Astrocyte (in vitro differentiated cells and primary cell): ENCODE data around the gene SDK1. TPM values are rescaled to one million over a fixed set of nuclear protein-coding genes. Genes with fewer than 3 reads are reported as not detected.

Experiments
- DNase-seq: peaks from one replicate; pipeline ENCODE4 v3.0.0-alpha.2; 2010; ENCODE audit warnings: low read depth
- FAIRE-seq: peaks from 2 replicates; lab custom pipeline; 2011; peaks lifted over from hg19 to GRCh38; lab: Jason Lieb, UNC
- H2AFZ ChIP-seq: 2 replicates; pipeline ENCODE4 v1.6.0; 2012; ENCODE audit warnings: low read depth, low read length, inconsistent platforms
- H3K27ac ChIP-seq: 2 replicates; pipeline ENCODE4 v1.5.1; 2011; ENCODE audit warnings: low read depth, low read length, inconsistent platforms
- H3K27me3 ChIP-seq: 2 replicates; pipeline ENCODE4 v1.6.0; 2011; ENCODE audit warnings: low read length, inconsistent platforms; ENCODE audit not compliant: insufficient read depth
- H3K36me3 ChIP-seq: 2 replicates; pipeline ENCODE4 v1.5.1; 2011; ENCODE audit warnings: low read length, inconsistent platforms; ENCODE audit not compliant: insufficient read depth
- H3K4me1 ChIP-seq: 2 replicates; pipeline ENCODE4 v1.5.1; 2011; ENCODE audit warnings: low read length, inconsistent platforms; ENCODE audit not compliant: insufficient read depth
- H3K4me2 ChIP-seq: 2 replicates; pipeline ENCODE4 v1.6.0; 2012; ENCODE audit warnings: low read length, inconsistent platforms
- H3K4me3 ChIP-seq: 2 replicates; pipeline ENCODE4 v1.5.1; 2011; ENCODE audit warnings: low read depth, mild to moderate bottlenecking, low read length, inconsistent platforms; ENCODE audit not compliant: insufficient read depth
- H3K79me2 ChIP-seq: 2 replicates; pipeline ENCODE4 v1.6.0; 2012; ENCODE audit warnings: mild to moderate bottlenecking, low read length, inconsistent platforms; ENCODE audit not compliant: insufficient read depth
- H3K9ac ChIP-seq: 2 replicates; pipeline ENCODE4 v1.6.0; 2012; ENCODE audit warnings: mild to moderate bottlenecking, low read length, inconsistent platforms
- H3K9me3 ChIP-seq: 2 replicates; pipeline ENCODE4 v1.5.1; 2012; ENCODE audit warnings: low read depth, mild to moderate bottlenecking, low read length, inconsistent platforms; ENCODE audit not compliant: insufficient read depth
- H4K20me1 ChIP-seq: 2 replicates; pipeline ENCODE4 v1.6.0; 2012; ENCODE audit warnings: low read length, inconsistent platforms; ENCODE audit not compliant: insufficient read depth
- H3K27ac Mint-ChIP-seq: one replicate; pipeline ENCODE4 v1.8.0; 2021; ENCODE audit warnings: mild to moderate bottlenecking, mixed read lengths; ENCODE audit not compliant: unreplicated experiment
- H3K27me3 Mint-ChIP-seq: one replicate; pipeline ENCODE4 v1.8.0; 2021; ENCODE audit warnings: low read depth, mixed read lengths; ENCODE audit not compliant: unreplicated experiment
- H3K36me3 Mint-ChIP-seq: one replicate; pipeline ENCODE4 v1.8.0; 2021; ENCODE audit warnings: low read depth, mixed read lengths; ENCODE audit not compliant: unreplicated experiment
- H3K4me1 Mint-ChIP-seq: one replicate; pipeline ENCODE4 v1.8.0; 2021; ENCODE audit warnings: low read depth, mixed read lengths; ENCODE audit not compliant: unreplicated experiment
- H3K4me3 Mint-ChIP-seq: one replicate; pipeline ENCODE4 v1.8.0; 2021; ENCODE audit warnings: mild to moderate bottlenecking, moderate library complexity, mixed read lengths; ENCODE audit not compliant: unreplicated experiment
- H3K9me3 Mint-ChIP-seq: one replicate; pipeline ENCODE4 v1.8.0; 2021; ENCODE audit warnings: mild to moderate bottlenecking, mixed read lengths; ENCODE audit not compliant: unreplicated experiment
- EZH2 ChIP-seq: IDR thresholded peaks from 2 replicates; pipeline ENCODE4 v1.6.1; 2012; ENCODE audit warnings: mild to moderate bottlenecking, low read length, inconsistent platforms; ENCODE audit not compliant: insufficient read depth
- total RNA-seq: library from RNA; stranded (reverse); gene quantifications from 2 replicates; pipeline ENCODE4 v1.2.1, GENCODE V29; 2021
- TF ChIP-seq, protein P1 (sequence below): IDR thresholded peaks from 2 replicates; pipeline ENCODE4 v1.5.1; 2011; ENCODE audit warnings: low read depth, mild to moderate bottlenecking, inconsistent platforms, low read length, moderate library complexity; ENCODE audit not compliant: insufficient read depth

Gene SDK1
- total RNA-seq, 1 donor from 2014 or later, result 4.2 TPM

DNA sequence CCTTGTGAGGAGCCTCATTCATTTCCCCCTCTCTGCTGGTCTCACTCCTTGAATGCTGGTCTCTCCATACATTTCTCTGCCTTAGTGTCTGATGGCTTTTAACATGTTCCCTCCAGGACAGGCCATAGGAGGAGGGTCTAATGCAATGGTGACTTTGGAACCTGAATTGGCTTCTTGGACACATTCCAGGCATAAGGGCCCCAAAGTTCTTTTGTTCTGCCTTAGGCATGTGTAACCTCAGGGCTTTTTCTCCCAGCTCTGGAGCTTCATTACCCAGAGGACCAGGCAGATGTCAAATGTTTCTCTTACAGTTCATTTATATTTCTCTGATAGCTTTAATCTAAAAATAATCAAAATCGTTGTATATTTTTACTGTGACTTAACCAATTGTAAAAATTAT is 162.6 kb downstream of the SDK1 start:
- no peak for DNase-seq
- Mint-ChIP-seq H3K4me1 (peaks cover 10% of the 10 kb centered on the region), H3K27ac (no peak overlapping the region)

DNA sequence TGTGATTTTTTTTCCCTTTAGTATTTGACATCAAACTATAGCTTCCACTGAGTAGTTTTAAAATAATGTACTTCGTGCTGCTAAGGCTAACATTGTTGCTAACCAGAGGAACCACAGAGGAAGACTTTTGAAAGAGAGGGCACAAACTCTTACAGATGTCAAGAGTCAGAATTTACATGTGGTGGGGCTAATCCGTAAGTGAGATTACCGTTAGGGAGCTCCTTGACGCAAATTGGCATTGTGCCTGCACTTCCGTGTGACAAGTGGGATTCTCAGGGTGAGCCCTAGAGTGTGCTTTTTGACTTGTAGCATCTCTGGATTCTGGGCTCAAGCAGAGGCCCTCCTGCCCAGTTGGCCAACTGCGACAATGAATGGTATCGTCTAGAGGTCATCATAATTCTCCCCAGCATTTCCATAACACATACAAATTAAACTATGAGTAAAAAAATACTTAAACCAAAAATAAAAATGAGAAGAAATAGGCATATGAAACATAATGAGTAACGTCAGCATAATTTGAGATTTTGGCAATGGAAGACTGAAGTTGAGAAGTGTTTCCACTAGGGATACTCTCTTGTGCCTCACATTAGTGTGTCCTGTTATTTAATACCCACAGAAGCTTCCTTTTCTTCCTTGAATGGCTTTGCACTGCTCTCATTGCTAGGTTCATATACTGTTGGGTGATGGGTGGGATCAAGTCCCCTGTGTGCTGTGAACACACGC is 164.0 kb downstream of the SDK1 start:
- H3K4me3 Mint-ChIP-seq, result no peak overlapping the region
- no peaks in the 10 kb centered on the region for H3K36me3 ChIP-seq
- TF ChIP-seq EZH2, result no peak
- TF ChIP-seq, protein P1, sequence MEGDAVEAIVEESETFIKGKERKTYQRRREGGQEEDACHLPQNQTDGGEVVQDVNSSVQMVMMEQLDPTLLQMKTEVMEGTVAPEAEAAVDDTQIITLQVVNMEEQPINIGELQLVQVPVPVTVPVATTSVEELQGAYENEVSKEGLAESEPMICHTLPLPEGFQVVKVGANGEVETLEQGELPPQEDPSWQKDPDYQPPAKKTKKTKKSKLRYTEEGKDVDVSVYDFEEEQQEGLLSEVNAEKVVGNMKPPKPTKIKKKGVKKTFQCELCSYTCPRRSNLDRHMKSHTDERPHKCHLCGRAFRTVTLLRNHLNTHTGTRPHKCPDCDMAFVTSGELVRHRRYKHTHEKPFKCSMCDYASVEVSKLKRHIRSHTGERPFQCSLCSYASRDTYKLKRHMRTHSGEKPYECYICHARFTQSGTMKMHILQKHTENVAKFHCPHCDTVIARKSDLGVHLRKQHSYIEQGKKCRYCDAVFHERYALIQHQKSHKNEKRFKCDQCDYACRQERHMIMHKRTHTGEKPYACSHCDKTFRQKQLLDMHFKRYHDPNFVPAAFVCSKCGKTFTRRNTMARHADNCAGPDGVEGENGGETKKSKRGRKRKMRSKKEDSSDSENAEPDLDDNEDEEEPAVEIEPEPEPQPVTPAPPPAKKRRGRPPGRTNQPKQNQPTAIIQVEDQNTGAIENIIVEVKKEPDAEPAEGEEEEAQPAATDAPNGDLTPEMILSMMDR, result no peak
- H2AFZ ChIP-seq, result no peak overlapping the region
- no peaks in the 10 kb centered on the region for H3K27me3 Mint-ChIP-seq
- H3K79me2 ChIP-seq, result no peaks in the 10 kb centered on the region
- FAIRE-seq (no peak), DNase-seq (no peak)
- no peaks in the 10 kb centered on the region for H3K27me3 ChIP-seq
- H3K9me3 ChIP-seq, result no peaks in the 10 kb centered on the region
- no peak overlapping the region for H3K4me2 ChIP-seq
- H3K4me1 ChIP-seq, result no peaks in the 10 kb centered on the region
- peaks cover 7% of the 10 kb centered on the region for H3K4me1 Mint-ChIP-seq
- no peak overlapping the region for H3K9ac ChIP-seq
- no peaks in the 10 kb centered on the region for H3K9me3 Mint-ChIP-seq
- no peaks in the 10 kb centered on the region for H4K20me1 ChIP-seq
- no peak overlapping the region for H3K4me3 ChIP-seq
- no peaks in the 10 kb centered on the region for H3K36me3 Mint-ChIP-seq
- H3K27ac ChIP-seq, result no peak overlapping the region
- no peak overlapping the region for H3K27ac Mint-ChIP-seq

More for the DNA sequence above, 162.6 kb downstream of the SDK1 start:
- Histone ChIP-seq H2AFZ (no peak overlapping the region), H4K20me1 (no peaks in the 10 kb centered on the region), H3K9ac (no peak overlapping the region), H3K27me3 (no peaks in the 10 kb centered on the region), H3K9me3 (no peaks in the 10 kb centered on the region), H3K4me2 (no peak overlapping the region), H3K27ac (no peak overlapping the region), H3K36me3 (no peaks in the 10 kb centered on the region), H3K79me2 (no peaks in the 10 kb centered on the region), H3K4me3 (no peak overlapping the region), H3K4me1 (no peaks in the 10 kb centered on the region)
- FAIRE-seq, result no peak
- H3K9me3 Mint-ChIP-seq, result no peaks in the 10 kb centered on the region
- no peak overlapping the region for H3K4me3 Mint-ChIP-seq
- no peaks in the 10 kb centered on the region for H3K36me3 Mint-ChIP-seq
- no peak for TF ChIP-seq EZH2
- TF ChIP-seq, protein P1, result no peak
- no peaks in the 10 kb centered on the region for H3K27me3 Mint-ChIP-seq

DNA sequence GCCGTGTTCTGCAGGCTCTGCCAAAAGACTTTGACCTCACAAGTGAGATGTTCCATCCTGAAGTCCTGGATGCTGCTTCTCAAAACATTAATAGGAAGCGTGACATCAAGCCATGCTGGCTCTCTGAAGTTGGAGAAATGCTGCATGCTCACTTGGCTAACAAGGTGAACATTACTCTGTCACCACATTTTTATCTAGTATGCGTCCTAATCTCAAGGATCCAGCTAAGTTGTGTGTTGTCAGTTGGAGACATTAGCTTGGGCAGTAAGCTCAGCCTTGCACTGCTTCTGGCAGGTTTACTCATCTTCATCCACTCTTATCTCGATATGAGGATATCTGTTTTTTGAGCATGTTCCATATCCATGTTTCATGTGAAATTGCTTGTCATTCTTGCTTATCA is 165.2 kb downstream of the SDK1 start:
- Histone ChIP-seq H2AFZ (no peak overlapping the region), H3K4me2 (no peak overlapping the region), H3K4me1 (no peaks in the 10 kb centered on the region), H4K20me1 (no peaks in the 10 kb centered on the region), H3K9ac (no peak overlapping the region), H3K4me3 (no peak overlapping the region), H3K27ac (no peak overlapping the region), H3K36me3 (no peaks in the 10 kb centered on the region), H3K79me2 (no peaks in the 10 kb centered on the region), H3K9me3 (no peaks in the 10 kb centered on the region), H3K27me3 (no peaks in the 10 kb centered on the region)
- FAIRE-seq (no peak), DNase-seq (no peak)
- no peaks in the 10 kb centered on the region for H3K9me3 Mint-ChIP-seq
- peaks cover 7% of the 10 kb centered on the region for H3K4me1 Mint-ChIP-seq
- no peak for TF ChIP-seq EZH2
- TF ChIP-seq, protein P1, result no peak
- H3K27me3 Mint-ChIP-seq, result no peaks in the 10 kb centered on the region
- no peak overlapping the region for H3K27ac Mint-ChIP-seq
- H3K36me3 Mint-ChIP-seq, result no peaks in the 10 kb centered on the region
- H3K4me3 Mint-ChIP-seq, result no peak overlapping the region
